ENCODE data around the gene CNKSR3.

The CNKSR3 gene

DNA sequence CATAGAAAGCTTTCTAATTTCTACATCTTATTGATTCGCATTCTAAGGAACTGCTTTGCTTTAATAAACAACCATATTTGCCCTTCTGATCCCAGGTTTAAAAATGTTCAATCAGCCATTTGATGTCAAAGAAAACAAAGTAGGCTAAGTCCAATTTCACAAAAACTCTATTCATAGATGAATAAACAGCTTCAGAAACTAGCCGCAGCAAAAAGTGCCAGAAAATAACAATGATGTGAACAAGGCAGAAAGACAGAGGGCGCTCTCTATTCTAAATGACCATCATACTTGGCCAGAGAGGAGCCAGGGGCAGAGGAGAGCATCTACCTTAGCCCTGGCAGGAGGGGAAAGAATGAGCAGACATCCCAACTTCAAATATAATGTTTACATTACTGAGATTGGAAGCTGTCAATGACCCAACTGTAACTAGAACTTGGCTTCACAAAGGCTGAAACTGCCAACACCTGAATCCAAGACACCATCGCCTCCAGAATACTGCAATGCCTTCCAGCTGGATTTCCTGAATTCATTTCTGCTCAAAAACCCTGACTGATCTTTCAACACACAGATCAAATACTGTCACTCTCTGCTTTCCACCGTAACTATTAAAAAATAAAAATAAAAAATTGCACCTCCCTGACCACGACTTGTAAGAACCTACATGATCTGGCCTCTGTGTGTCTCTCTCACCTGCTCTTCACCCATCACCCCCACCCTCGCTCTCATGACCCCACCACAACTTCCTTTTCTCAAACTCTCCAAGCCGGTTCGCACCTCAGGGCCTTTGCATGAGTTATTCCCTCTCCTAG is 9.5 kb downstream of the CNKSR3 start:
- DNase-seq: no peak

- DNase-seq: no peak
Observed at GRCh38 chr6:154499855-154500589, 10.5 kb downstream of the CNKSR3 start.

DNA sequence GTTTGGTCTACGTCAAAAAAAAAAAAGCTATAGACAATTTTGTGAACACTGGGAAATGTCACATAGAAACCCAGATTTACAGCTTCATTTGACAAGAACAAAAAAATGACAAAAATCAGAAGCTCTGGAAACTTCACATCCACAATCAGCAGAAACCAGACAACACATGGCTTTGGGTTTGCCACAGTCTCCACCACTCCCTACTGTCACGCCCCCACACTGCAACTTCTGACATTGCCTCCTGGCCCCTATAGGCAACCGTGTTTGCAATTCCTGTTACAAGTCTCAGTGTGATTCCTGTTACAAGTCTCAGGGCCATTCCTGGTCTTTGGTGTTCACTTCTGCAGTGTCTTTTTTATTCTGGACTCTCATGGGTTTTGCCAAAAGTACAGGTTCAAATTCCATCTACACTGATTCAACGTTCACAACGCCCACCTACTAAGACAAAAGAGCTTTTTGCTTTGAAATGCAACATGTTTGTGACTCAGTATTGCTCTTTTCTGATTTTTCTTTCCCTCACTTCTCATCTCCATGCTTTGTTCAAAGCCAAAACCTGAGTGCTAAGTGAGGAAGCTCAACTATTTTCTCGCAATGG is 12.0 kb downstream of the CNKSR3 start:
- no peak for DNase-seq

GRCh38 chr6:154496793-154497517 is 13.5 kb downstream of the CNKSR3 start:
- DNase-seq: no peak

- DNase-seq: no peak
Observed at GRCh38 chr6:154496186-154496585, 14.3 kb downstream of the CNKSR3 start.

DNA sequence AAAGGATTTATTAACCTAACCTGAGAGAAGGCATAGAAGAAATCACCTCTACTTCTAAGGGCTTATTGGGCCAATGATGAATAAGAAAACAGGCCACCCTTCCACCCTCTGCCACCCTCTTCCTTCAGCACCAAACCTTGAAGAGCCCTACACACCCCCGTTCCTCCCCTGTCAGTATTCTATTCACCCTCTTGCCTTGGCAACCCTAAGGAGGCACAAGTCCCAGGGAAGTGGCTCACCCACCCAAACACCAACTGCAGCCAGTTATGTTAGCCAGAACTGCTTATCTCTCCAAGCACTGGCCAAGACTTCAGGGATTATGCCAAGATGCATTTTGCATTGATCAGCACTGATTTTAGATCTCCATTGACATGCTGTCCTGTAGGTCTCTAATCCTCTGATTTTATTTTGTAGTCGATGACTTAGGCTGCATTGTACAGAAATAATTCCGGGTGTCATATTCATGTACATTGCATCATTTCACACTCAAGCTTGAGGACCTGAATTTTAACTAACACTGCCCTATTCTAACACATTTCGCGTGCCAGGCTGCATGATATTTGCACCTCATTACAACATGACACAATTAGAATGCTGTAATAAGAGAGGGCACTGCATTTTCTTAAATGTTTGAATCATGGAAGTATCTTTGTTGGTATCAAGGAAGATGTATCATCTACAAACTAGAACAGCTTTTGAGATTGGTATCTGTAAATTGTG is 15.7 kb downstream of the CNKSR3 start:
- DNase-seq: no peak

- no peak for DNase-seq
Observed at GRCh38 chr6:154491567-154492470, 18.7 kb downstream of the CNKSR3 start.

DNA sequence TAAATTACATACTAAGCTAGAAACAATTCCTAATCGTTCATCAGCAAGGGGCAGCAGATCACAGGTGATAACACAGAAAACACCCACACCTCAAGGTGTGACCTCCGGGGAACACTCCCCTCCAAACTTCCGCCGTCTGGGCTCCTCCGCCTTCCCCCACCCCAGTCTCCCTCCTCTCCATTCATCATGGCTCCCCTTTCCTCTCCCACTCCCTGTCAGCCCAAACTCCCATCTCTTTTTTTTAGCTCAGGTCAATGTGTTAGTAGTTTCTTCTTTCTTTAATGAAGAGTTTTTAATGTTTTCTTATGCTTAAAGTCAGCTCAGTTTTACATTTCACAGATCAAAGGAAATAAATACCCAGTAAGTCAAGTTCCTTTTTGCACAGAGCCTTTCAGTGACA is 20.7 kb downstream of the CNKSR3 start:
- no peak for DNase-seq

- no peak for DNase-seq
Observed at GRCh38 chr6:154488802-154489437, 21.6 kb downstream of the CNKSR3 start.

DNA sequence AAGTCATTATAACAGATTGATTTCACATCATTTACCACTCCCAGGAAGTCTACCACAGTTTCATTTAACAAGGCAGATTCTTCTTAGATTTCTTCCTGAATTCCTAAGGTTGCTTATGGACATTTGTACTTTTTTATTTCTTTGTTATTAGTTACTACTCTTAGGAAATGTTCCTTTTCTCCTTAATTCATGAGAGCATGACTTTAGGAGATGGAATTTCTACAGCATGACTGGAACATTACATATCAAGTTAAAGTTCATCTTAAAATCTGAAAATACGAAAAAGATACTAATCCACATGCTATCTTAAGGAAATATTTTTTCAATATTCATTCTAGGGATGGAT is 22.3 kb downstream of the CNKSR3 start:
- DNase-seq: no peak

DNA sequence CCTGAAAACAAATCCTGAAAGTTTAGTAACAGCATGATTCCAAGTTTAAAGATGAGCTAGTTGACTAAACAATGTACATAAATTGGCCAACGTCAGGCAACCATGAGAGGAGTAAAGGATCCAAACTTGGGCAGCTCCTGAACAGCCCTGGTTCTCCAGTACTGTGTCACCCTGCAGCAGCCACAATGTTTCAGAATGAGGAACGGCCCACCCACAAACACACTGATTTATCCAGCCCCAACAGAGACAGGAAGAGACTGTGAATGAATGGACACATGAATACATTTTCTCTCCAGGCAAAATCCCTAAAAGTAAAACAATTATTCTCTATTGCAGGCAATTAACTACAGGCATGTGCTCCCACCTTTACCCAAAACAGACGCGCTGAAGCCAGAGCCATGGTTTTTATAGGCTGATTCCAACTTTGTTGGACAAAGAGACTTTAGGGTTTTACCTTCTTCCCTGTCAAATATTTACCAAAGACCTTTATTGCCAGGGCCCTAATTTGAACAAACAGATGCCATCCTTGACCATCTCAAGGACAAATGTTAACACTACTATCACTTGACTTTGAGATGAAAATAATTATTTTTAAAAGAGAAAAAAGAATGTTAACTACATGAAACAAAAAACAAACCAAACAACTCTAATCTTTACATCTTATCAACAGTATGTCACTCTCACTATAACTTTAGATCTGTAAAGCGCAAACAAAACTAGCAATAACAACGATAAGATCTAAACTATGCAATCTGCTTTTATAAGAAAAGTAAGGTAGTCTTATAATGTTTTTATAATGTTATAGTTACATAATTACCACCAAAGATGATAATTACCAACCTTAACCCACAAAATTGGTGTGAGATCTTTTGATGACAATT is 22.9 kb downstream of the CNKSR3 start:
- no peak for DNase-seq

DNA sequence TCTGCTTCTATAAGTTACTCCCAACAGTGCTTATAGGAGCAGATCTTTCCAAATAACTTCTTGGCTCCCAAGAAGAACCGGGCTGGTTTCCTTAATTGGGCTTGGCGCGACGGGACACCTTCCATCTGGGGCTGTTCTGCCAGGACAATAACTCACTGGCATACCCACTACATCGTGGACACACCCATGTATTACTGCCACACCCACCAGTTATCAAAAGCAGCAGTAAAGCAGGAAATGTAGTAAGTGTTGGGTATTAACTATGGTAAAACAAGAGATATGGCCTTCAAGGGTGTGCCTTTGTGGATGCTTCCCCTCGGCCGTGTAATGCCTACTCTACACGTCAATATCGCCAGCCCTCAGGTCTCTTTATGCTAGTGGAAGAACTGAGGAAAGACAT is 24.7 kb downstream of the CNKSR3 start:
- DNase-seq: no peak

GRCh38 chr6:154484942-154485341 is 25.5 kb downstream of the CNKSR3 start:
- no peak for DNase-seq

DNA sequence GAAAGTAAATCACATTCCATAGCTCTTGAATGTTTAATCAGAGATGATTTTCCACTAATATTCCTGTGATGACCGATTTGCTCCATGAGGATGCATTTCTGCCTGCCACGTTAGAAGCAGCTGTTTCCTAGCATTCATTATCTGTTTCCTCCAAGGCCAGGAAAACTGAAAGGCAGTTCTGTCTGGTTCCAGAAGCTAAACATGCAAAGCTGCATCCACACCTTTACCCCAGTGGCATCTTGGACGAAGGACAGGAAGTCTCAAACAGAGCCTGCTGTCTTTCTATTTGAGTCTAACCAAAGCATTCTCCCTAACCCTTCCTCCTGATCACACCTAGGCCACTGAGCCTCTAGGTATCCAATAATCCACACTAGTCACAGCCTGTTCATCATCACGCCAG is 27.6 kb downstream of the CNKSR3 start:
- DNase-seq: no peak

- no peak for DNase-seq
Observed at GRCh38 chr6:154481521-154482013, 28.9 kb downstream of the CNKSR3 start.

DNA sequence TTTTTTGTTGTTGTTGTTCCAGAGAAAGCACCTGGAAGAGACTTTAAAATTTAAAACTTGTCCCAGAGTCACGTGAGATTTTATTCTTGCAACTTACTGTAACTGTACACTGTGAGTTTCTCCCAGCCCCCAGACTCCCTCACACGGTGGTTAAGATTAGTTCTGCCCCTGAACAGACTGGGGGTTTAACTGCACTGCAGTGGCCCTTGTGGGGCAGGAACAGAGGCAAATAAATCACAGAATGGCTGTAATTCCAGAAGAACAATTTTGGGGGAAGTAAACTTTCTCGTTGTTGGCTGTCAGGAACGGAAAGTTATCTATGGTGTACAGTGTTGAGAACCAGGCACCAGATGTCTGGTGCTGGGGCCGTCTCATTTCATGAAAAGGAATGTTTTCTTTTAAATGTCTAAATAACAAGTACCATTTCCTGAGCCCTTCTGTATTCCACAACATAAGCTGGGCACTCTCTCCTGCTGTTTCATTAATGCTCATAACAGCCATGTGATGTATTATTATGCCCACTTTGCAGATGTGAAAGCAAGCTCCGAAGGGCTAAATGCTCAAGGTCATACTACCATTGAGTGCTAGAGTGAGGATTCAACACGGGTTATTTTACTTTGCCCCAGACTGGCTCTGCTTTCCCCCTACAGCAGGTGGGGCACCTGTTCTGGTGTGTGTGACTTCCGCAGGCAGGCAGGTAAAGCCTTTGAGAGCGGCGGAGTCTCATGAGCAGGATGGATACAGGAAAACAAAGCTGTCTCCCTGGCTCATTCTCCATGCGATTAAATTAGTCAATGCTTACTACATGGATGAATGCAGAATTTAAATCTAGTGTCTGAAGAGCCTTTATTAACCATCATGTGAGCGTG is 30.5 kb downstream of the CNKSR3 start:
- DNase-seq: no peak

DNA sequence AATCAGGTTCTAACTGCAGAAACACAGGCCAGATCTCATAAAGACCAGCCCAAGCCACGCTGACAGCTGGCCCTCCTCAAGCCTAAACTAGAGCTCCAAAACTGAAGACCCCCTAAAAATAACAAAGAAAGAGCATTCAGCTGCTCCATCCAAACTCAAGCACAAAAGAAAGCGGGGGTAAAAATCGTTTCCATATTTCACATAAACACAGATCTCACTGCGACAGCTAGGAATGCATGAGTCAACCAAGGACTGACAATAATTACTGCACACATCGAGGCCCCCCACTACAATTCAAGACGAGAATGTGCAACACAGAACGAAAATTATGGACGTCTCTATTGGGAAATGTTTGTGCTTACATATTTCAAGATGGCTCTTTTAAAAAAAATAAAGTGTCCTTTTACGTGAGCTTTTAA is 31.1 kb downstream of the CNKSR3 start:
- DNase-seq: no peak

DNA sequence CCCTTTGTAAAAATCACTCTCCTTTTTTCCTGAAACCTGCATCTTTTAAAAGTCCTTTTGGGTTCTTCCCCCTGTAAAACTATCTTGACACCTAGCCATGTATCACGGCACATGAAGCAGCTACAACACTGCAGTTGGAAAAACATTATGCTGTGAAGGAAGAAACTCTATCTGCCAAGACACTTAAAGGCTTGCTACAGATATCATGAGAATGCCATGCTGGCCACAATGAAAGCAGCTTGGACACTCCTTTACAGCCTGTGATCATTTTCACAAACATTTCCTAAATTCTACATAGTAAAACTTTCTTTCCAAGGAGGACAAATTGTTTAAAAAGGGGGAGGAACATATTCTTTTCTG is 31.8 kb downstream of the CNKSR3 start:
- no peak for DNase-seq

All from NCI-H2029 treated with DMSO at 0.1 percent for 48 hours (cell line).